Panc1 (cell line): Measurements from ENCODE around the gene PKD2L2. TPM values are rescaled to one million over a fixed set of nuclear protein-coding genes. Genes with fewer than 3 reads are reported as not detected.

Source experiments
- ATAC-seq: fragments of 200-7000 bp; cut with Tn5 transposase; 2 replicates; pipeline ENCODE4 v1.9.1; 2020; ENCODE audit warnings: mild to moderate bottlenecking, moderate library complexity
- BruUV-seq: library from RNA; stranded (reverse); fragments of 400-500 nt; replicated peaks from 2 replicates; lab custom pipeline; 2021; lab: Mats Ljungman, UMichigan
- CTCF ChIA-PET: fragments of 300-600 bp; sonication (Branson Sonifier 250); formaldehyde crosslinking; loops from one replicate; lab custom pipeline; 2022; ENCODE audit warnings: antibody characterized with exemption; lab: Charles Lee
- POLR2A ChIA-PET: fragments of 300-600 bp; sonication (Branson Sonifier 250); formaldehyde crosslinking; loops from one replicate; lab custom pipeline; 2022; ENCODE audit warnings: antibody characterized with exemption; lab: Charles Lee
- DNase-seq: peaks from one replicate; pipeline ENCODE4 v3.0.0-alpha.2; 2010; ENCODE audit warnings: low read depth, low spot score
- H3K27ac ChIP-seq: 2 replicates; pipeline ENCODE4 v1.5.1; 2011; ENCODE audit warnings: mild to moderate bottlenecking, low read length, inconsistent platforms
- H3K27me3 ChIP-seq: fragments of 200-500 bp; sonication (Bioruptor generic); 2 replicates; pipeline ENCODE4 v1.6.0; 2014; ENCODE audit warnings: low read length, inconsistent platforms; ENCODE audit not compliant: control insufficient read depth, insufficient read depth
- H3K36me3 ChIP-seq: fragments of 200-500 bp; sonication (Bioruptor generic); 2 replicates; pipeline ENCODE4 v1.5.1; 2014; ENCODE audit warnings: inconsistent platforms, mild to moderate bottlenecking, low read length, moderate library complexity; ENCODE audit not compliant: control insufficient read depth, insufficient read depth
- H3K4me1 ChIP-seq: 2 replicates; pipeline ENCODE4 v1.5.1; 2011; ENCODE audit warnings: inconsistent platforms, mild to moderate bottlenecking, low read length, moderate library complexity; ENCODE audit not compliant: control insufficient read depth, insufficient read depth
- H3K4me3 ChIP-seq, 2 experiments: 2 replicates each; pipeline ENCODE4 v1.5.1; 2011 to 2012; ENCODE audit warnings: low read depth in 2 of 2, low read length in 2 of 2, mild to moderate bottlenecking in 2 of 2, inconsistent platforms in 1 of 2, moderate library complexity in 1 of 2
- H3K9me3 ChIP-seq: fragments of 200-500 bp; sonication (Bioruptor generic); 2 replicates; pipeline ENCODE4 v1.5.1; 2014; ENCODE audit warnings: low read depth, mild to moderate bottlenecking, inconsistent platforms, low read length, moderate library complexity; ENCODE audit not compliant: control insufficient read depth, insufficient read depth
- CTCF ChIP-seq: fragments of 450-650 bp; IDR thresholded peaks from 2 replicates; pipeline ENCODE4 v1.5.1; 2017; ENCODE audit warnings: mild to moderate bottlenecking
- POLR2AphosphoS5 ChIP-seq: IDR thresholded peaks from 2 replicates; pipeline ENCODE4 v1.6.1; 2012; ENCODE audit warnings: mild to moderate bottlenecking, low read depth, low read length, moderate library complexity
- REST ChIP-seq, 2 experiments: IDR thresholded peaks; 2 replicates each; pipeline ENCODE4 v1.6.1; 2011 to 2012; ENCODE audit warnings: low read depth in 2 of 2, control low read depth in 1 of 2, low read length in 1 of 2, mild to moderate bottlenecking in 1 of 2, moderate library complexity in 1 of 2; ENCODE audit not compliant: insufficient read depth in 1 of 2
- SIN3A ChIP-seq: IDR thresholded peaks from 2 replicates; pipeline ENCODE4 v1.6.1; 2012; ENCODE audit warnings: low read depth, mild to moderate bottlenecking, low read length, moderate library complexity, borderline replicate concordance; ENCODE audit not compliant: insufficient read depth
- TCF7L2 ChIP-seq: IDR thresholded peaks from 2 replicates; pipeline ENCODE4 v1.6.1; 2011; ENCODE audit warnings: mild to moderate bottlenecking, low read depth, low read length, inconsistent platforms
- in situ Hi-C: cut with HindIII; loops from 2 replicates; pipeline ENCODE4 v1.10.0; 2016; ENCODE audit warnings: low sequenced_read_pairs, low pct_unique_long_range_greater_than_20kb
- intact Hi-C: fragments of 100-400 bp; cut with micrococcal nuclease; formaldehyde crosslinking; loops from one replicate; pipeline ENCODE4 v1.10.0; 2022; ENCODE audit not compliant: unreplicated experiment
- total RNA-seq: library from RNA; stranded (reverse); gene quantifications from one replicate; pipeline ENCODE4 v1.2.1, GENCODE V29; 2021; ENCODE audit not compliant: unreplicated experiment

Gene PKD2L2
- total RNA-seq, 1 experiment from 2014 or later = not detected

- TF ChIP-seq SIN3A = no peak
- no peak for TF ChIP-seq TCF7L2
- TF ChIP-seq POLR2AphosphoS5 = no peak
- no peak for TF ChIP-seq REST (IDR thresholded peaks at IDR 0.05; ENCODE audit: insufficient read depth in 1 of 2, low read depth in 2 of 2, low read length in 1 of 2)
- TF ChIP-seq CTCF = no peak
- no peaks in the 10 kb centered on the region for H3K9me3 ChIP-seq
- H3K4me3 ChIP-seq = no peak overlapping the region
- BruUV-seq = no TSS peak
- no peaks in the 10 kb centered on the region for H3K27me3 ChIP-seq
- in situ Hi-C loops = no loop called here
- no peak for DNase-seq
- ChIA-PET POLR2A (interaction anchor here (0.8 kb wide), 1 partner anchor 341 kb away, joined by 3 read pairs; no protein-coding TSS in a partner anchor), CTCF (no interaction called here)
- H3K27ac ChIP-seq = no peak overlapping the region
- H3K36me3 ChIP-seq = peaks cover 29% of the 10 kb centered on the region
- intact Hi-C loops = no loop called here
- H3K4me1 ChIP-seq = no peaks in the 10 kb centered on the region
- no peak for ATAC-seq
These were observed 56.6 kb downstream of the PKD2L2 start for GRCh38 chr5:137945825-137946224.

DNA sequence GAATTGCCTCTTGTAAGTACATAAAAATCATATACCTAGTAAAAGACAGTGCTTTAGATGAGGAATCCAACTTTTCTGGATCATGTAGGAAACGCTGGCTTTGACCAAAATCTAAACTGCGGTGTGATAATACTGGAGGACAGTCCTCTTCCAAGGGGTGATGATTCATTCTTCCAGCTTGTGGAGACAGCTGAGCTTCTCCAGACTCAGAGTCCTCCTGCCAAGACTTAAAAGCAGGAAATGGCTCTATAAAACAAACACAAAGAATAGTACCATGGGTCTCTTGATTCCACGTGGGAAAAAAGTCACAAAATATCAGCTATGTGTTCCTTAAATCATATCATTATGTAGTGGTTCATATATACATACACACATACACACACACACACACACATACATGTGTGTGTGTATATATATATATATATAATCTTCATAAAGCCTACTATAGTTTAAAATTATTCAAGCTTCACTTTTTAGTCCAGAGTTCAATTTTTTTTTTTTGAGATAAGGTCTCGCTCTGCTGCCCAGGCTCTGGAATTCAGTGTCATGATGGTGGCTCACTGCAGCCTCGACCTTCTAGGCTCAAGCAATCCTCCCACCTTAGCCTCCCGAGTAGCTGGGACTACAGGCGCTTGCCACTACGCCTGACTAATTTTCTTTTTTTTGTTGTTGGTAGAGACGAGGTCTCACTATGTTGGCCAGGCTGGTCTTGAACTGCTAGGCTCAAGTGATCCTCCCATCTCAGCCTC is 65.0 kb downstream of the PKD2L2 start:
- POLR2A ChIA-PET = interaction anchor here (0.7 kb wide), 1 partner anchor 115 kb away, joined by 5 read pairs; no protein-coding TSS in a partner anchor
- DNase-seq (no peak), ATAC-seq (no peak)
- no peak overlapping the region for H3K27ac ChIP-seq
- H3K4me3 ChIP-seq = no peak overlapping the region
- H3K9me3 ChIP-seq = no peaks in the 10 kb centered on the region
- CTCF ChIA-PET = interaction anchor here (0.6 to 0.7 kb wide), 2 partner anchors 14 to 57 kb away, joined by 3 to 5 read pairs; no protein-coding TSS in a partner anchor
- no peaks in the 10 kb centered on the region for H3K27me3 ChIP-seq
- in situ Hi-C loops (no loop called here), intact Hi-C loops (no loop called here)
- H3K4me1 ChIP-seq = no peaks in the 10 kb centered on the region
- peaks cover 11% of the 10 kb centered on the region for H3K36me3 ChIP-seq
- TF ChIP-seq SIN3A = no peak
- TF ChIP-seq CTCF = no peak
- TF ChIP-seq REST (IDR thresholded peaks at IDR 0.05; ENCODE audit: insufficient read depth in 1 of 2, low read depth in 2 of 2, low read length in 1 of 2) = no peak
- TF ChIP-seq TCF7L2 = no peak
- no peak for TF ChIP-seq POLR2AphosphoS5
- BruUV-seq = no TSS peak
